ENCODE data around the gene COG2.
"Not testable (repeated sequence)": the region's sequence is repeated elsewhere in the genome, so short reads cannot be mapped to it uniquely, and the experiment has no call there.

Gene COG2

DNA sequence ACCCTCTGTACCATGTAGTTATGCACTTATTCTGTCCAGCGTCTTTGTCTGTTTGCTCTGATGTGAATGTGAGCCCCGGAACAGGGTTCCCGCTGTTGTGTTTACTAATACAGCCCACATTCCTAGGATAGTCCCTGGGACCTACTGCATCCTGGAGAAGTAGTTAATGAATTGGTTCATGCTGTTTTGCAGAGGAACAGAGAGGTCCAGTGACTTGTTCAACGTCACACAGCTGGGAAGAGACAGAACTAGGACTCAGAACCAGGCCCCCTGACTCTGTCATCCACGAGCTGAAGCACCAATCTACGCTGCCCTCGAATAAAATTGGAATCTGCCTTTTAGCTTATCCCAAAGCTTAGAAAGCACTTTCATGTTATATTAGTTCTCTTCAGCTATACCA, 70.9 kb downstream of the COG2 start:
- DNase-seq (ENCODE audit: low read depth in 1 of 2, low spot score in 1 of 2), result no peak

DNA sequence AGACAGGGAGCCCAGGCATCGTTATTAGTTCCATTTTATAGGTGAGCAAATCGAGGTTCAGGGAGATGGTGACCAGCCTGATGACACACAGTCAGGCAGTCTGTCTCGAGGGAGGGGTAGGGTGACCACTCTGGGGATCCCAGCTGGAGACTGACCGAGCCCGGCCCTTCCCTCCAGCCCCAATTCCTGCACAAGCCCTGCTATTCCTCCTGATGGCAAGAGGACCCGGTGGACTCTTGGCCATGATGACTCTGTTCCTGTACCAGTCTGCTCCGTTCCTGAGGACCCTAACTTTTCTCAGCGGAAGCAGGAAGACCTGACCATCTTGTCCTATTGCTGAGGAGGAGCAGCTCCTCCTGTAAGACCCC, 71.2 kb downstream of the COG2 start:
- no peak for DNase-seq (ENCODE audit: low read depth in 1 of 2, low spot score in 1 of 2)

DNA sequence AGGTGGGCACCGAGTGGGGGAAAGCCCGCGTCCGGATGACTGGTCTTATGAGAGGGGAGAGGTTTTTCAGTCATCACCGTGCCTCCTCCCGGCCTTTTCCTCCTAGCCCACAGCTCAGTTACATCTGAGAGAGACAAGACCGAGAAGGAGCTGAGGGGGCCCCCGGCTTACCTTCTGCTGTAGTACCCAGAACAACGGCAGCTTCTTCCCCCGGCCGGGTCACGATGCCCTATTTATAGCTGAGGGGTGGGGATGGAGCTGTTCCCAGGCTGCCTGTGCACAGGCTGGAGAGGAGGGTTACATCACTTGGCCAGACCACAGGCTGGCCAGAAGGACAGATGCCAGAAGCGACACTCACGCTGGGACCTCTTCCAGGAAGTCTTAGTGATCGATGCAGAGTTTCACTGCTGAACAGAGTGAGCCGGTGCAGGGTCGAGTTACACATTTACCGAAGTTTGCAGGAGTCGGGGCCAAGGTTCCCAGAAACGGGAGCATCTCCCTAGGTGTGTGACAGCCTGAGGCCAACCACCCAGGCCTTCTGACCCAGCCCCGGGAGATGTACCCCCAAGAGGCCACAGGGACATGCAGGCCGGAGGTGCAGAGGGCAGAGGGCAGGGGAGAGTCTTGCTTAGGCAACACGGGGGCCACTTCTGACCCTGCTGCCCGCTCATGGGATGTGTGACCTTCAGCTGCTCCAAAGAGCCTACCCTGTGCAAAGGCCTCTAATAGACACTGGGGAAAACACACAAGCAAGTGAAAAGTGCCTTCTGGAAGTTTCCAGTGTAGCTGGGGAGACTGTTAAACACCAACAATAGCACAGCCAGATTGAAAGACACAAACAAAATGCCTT, 71.9 kb downstream of the COG2 start, which contains the start of gene AGT:
Gene AGT, minus strand, starts transcription at position 208 of the 850 bp plus-strand sequence. CDS start 3,299 bp downstream, outside the sequence.
- no peak for DNase-seq (ENCODE audit: low read depth in 1 of 2, low spot score in 1 of 2)

DNA sequence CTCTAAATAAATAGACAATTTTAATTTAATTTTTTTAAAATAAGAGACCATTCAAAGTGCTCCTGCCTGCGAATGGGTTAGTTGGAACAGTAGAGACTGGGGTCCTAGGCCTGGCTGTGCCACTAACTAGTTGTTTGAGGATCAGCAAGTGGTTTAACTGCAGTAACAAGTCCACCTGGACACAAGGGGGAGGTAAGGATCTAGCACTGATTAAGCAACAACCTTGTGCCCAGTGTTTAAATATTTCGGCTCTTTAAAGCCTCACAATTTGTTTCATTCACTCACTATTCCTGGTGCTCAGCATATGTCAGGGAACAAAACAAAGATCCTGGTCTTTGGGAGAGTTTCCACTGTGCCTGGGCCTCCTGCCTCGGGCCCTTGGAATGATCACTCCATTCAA, 73.2 kb downstream of the COG2 start:
- DNase-seq (ENCODE audit: low read depth in 1 of 2, low spot score in 1 of 2), result no peak

DNA sequence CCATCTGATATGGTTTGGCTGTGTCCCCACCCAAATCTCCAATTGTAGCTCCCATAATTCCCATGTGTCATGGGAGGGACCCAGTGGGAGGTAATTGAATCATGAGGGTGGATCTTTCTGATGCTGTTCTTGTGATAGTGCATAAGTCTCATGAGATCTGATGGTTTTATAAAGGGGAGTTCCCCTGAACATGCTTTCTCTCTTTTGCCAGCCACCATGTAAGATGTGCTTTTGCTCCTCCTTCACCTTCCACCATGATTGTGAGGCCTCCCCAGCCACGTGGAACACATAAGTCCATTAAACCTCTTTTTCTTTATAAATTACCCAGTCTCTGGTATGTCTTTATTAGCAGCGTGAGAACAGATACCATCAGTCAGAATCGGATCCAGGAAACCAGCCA, 74.2 kb downstream of the COG2 start:
- DNase-seq (ENCODE audit: low read depth in 1 of 2, low spot score in 1 of 2), result not testable (repeated sequence)

DNA sequence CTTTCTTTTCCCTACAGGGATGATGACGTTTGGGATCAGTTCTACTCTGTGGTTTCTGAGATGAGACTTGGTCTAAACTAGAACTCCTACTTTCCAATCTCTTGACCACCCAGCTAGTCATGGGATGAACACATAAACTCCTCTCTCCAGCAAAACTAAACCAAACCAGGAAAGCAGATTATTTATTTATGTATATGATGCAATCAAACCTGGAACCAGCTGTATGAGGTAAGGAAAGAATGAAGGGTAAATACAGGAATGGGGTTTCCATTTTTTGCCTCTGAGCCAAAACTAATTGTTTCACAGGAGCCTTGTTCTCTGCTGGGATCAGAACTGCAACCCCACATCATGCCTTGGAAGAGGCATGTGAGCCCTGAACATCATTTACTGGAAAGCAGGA, 75.0 kb downstream of the COG2 start:
- DNase-seq (ENCODE audit: low read depth in 1 of 2, low spot score in 1 of 2), result no peak

DNA sequence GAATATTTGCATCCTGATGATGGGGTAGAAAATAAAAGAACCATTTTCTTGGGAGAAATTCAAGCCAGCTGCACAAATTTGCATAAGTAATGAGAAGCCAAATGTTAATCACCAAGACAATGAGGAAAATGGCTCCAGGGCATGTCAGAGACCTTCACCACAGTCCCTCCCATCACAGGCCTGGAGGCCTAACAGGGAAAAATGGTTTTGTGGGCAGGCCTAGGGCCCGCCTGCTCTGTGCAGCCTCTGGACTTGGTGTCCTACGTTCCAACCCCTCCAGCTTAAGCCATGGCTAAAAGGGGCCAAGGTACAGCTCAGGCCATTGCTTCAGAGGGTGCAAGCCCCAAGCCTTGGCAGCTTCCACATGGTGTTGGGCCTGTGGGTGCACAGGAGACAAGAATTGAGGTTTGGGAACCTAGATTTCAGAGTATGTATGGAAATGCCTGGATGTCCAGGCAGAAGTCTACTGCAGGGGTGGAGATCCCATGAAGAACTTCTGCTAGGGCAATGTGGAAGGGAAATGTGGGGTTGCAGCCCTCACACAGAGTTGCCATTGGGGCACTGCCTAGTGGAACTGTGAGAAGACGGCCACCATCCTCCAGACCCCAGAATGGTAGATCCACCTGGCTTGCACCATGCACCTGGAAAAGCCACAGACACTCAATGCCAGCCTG, 79.7 kb downstream of the COG2 start:
- not testable (repeated sequence) for DNase-seq (ENCODE audit: low read depth in 1 of 2, low spot score in 1 of 2)

DNA sequence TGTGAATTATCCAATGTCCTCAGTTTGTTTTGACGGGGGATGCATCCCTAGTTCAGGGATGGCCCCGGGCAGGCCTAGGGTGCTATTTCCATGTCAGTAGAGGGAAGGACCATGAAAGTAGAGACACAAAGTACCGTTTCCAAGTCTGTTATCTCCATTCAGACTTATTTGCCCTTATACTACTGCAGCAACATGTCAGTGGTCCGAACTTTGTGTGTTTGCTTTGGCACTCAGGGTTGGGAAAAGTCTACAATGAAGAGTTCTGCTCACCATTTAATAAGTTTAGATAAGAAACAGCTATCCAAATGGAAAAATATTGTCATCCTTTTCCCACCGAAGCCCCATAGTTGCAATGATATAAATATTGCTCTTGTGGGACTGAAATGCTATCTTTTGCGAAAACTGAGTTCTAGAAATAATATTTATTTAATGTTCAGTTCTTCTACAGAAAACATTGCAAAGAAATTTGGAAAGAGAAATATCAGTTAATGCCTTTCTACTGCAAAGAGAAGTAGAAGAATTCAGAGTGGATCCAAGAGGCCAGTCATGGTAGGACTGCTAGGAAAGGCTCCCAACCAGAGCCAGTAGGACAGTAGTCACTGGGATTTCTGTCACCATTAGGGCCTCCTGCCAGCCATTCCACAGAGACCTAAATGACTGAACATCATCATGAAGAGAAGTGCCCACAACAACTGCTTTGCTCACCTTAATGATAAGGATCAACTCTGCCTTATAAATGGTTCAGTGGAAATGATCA, 83.2 kb downstream of the COG2 start:
- no peak for DNase-seq (ENCODE audit: low read depth in 1 of 2, low spot score in 1 of 2)

DNA sequence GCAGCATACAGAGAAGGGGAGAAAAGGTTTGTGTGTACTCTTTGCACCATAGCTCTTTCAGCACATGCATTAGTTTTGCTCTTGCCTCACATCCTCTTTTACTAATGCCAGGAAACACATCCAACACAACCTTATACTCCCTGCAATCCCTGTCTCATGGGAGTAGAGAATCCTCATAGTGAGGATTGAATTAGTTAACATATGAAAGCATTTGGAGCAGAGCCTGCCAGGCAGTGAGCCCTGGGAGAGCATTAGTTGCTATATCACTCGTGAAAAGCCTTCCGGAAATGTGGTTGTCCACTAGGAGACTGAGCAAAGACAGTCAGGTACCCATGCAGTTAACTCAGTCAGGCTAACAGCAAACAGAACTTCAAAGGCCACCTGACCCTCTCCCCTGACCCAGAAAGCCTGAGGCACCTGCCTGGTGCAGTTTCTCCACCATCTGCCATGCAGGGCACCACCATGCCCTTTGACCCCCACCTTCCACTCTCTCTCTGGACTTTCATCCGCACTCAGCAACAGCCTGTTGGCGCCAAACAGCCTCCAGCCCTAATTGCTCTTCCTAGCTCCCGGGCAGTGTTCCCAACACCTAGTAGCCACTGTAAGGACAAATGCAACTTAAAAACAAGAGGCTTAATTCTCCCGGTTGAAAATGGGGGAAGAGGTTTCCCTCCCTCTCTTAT, 86.6 kb downstream of the COG2 start:
- DNase-seq (ENCODE audit: low read depth in 1 of 2, low spot score in 1 of 2), result no peak

DNA sequence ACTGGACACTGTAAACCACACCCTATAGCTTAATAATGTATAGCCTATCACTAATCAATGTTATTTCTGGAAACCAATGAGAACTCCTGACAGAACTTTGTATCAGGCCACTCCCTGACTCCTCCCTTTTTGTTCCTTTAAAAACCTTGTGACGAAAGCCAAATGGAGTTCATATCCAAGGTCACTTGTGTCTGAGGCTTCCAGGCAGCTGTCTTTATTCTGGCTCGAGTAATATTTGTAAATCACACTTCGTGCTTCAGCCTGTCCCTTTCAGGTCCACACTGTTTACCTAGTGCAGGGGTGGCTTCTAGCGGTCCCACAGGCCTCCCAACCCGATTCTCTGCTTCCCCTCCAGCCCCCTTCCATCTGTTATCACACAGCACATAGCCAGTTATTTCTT, 88.7 kb downstream of the COG2 start:
- DNase-seq (ENCODE audit: low read depth in 1 of 2, low spot score in 1 of 2), result no peak

DNA sequence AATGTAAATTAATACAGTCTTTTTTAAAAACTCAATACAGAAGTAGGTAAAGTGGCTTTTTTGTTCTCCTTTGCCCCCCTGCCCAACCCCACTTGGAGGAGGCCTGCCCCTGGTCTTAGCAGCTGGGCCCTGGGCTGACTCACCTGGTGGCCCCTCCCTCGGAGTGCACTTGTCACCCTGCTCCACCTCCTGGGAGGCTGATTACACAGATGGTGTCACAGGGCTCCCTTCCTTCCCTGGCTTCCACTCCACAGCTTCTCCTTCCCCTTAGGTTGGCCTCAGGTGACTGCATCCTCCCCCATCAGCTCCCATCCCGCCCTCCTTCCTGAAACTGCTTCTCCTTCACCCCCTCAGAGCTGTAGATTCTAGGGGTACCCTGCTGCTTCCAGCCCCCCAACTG, 93.2 kb downstream of the COG2 start:
- no peak for DNase-seq (ENCODE audit: low read depth in 1 of 2, low spot score in 1 of 2)

DNA sequence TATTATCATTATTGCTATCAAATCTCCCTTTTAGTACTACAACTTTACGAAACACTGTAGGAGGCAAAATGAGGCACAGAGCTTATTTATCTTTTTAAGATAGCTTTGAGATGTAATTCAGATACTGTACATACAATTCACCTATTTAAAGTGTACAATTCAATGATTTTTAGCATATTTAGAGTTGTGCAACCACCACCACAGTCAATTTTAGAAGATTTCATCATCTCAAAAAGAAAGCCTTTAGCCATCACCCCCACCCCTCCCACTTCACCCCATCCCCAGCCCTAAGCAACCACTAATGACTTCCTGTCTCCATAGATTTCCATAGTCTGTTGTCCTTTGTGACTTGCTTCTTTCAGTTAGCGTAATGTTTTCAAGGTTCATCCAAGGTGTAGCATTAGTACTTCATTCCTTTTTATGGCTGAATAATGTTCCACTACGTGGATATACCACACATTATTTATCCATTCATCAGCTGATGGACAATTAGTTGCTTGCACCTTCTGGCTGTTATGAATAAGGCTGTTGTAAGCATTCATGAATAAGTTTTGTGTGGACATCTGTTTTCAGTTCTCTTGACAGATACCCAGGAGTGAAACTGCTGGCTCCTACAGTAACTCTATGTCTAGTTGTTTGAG, 95.5 kb downstream of the COG2 start:
- no peak for DNase-seq (ENCODE audit: low read depth in 1 of 2, low spot score in 1 of 2)

DNA sequence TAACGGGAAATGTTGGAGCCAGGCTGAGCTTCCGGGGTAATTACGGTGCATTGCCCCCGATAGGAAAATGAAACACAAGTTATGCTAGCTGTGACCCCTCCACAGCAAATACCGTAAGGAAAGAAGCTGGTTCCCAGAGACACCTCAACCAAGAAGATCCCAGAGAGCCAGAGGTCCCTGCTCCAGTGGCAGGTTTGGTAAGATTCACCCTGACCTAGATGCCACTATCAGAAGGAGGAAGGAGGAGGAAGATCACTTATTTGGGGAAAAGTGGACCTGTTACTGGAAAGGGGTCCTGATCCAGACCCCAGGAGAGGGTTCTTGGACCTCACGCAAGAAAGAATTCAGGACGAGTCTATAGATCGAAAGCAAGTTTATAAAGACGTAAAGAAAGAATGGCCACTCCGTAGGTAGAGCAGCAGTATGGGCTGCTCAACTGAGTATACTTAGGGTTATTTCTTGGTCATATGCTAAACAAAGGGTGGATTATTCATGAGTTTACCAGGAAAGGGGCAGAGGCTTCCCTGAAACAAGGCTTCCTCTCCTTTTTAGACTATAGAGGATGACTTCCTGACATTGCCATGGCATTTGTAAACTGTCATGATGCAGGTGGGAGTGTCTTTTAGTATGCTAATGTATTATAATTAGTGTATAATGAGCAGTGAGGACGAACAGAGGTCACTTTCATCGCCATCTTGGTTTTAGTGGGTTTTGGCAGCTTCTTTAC, 97.4 kb downstream of the COG2 start:
- no peak for DNase-seq (ENCODE audit: low read depth in 1 of 2, low spot score in 1 of 2)

All from activated CD4-positive, alpha-beta T cell treated with anti-CD3 and anti-CD28 coated beads, Interleukin-2, amount 50 U/mL, for 24 hours (primary cell).